ENCODE data around the gene CACNA1C.

Gene CACNA1C

DNA sequence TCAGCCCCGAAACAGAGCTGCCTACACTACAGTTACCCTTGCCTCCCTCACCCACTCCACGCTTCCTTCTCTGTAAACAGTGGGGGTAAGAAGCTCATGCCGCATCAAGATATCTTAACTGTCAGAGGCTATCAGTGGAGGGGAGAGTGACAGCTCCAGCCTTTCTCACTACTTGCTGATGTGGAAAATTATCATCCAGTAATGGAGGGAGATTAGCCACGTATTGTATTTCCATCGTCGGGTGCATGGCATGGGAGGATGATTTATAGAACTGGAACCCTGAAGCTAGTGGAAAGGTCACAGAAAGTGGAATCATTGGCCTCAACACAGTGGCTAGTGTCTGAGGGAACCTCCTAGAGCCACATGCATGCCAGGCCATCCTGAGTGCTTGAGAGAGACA is 471.1 kb downstream of the CACNA1C start:
- DNase-seq (ENCODE audit: low spot score): no peak

- no peak for DNase-seq (ENCODE audit: low spot score)
Measured at GRCh38 chr12:2526371-2526770, 473.6 kb downstream of the CACNA1C start.

DNA sequence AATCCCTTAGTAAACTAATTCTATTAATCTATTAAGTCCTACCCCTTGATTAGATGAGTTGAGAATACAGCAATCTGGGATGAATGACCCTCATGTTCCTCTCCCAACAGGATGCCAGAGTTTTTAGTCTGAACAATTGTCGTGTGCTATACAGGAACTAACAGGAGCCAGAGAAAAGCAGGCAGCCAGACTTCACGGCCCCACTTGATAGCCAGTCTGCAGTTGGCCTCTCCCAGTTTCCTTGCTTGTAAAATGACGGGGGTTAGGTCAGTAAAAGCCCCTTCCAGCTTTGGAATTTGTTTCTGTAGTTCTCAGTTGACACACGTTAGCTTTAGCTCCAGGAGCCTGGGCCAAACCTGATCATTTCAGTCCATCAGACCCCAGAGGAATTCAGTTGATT is 475.2 kb downstream of the CACNA1C start:
- DNase-seq (ENCODE audit: low spot score): no peak

- no peak for DNase-seq (ENCODE audit: low spot score)
Measured at GRCh38 chr12:2529807-2530206, 477.0 kb downstream of the CACNA1C start.

DNA sequence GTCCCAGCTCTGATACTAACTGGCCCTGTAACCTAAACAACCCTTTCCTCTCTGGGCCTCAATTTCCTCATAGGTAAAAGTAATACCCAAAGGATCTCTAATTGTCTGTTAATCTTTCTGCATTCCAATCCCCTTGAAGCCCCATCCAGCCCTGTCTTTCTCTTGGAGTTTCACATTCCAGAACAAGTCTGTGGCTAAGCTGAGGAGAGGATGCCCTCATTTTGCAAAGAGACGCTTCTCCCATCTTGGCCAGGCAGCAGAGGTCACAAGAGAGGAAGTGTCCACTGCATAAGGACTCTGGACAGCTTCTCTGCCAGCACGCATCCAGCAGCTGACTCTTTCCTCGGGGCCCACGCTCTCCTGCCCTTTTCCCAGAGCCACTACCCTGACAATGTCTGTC is 478.6 kb downstream of the CACNA1C start:
- DNase-seq (ENCODE audit: low spot score): no peak

DNA sequence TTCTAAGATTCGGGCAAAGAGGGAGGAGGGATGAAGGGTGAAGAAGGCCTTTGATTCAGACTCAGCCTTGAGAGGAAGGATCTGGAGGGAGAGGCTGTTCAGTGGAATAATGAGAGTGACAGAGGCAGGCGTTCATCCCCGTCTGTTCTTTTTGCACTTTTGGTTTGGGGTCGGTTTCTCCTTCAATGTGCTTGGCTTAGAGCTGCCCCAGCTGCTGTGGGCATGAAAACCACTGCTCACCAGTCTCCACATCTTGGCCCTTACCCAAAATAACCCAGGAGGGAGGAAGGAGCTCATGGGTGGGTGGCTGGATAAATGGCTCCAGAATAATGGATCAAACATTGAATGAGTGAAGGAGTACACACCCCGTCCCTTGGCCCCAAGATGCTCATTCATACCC is 480.2 kb downstream of the CACNA1C start:
- no peak for DNase-seq (ENCODE audit: low spot score)

DNA sequence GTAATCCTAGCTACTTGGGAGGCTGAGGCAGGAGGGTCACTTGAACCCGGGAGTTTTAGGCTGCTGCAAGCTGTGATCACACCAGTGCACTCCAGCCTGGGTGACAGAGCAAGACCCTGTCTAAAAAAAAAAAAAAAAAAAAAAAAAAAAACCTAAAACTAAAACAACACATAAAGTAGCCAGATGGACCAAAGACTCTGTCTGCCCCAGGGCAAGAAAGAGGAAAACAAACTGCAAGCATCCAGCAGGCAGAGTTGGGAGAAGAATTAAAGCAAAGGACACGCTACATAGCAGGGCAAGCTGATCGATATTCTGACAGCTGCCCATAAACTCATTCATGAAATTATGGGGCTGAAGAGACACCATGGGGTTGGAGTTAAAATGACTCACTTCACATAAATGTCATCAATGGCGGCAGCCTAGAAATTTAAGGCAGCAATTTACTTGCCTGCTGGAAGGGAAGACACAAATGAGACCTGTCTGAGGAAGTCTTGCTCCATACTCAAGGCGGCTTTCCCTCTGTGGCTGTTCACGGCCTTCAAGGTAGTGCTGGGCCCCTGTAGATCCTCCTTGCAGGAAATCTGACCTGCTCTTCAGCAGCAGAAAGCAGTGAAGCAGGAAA is 482.9 kb downstream of the CACNA1C start:
- DNase-seq (ENCODE audit: low spot score): no peak

GRCh38 chr12:2536724-2537123 is 483.9 kb downstream of the CACNA1C start:
- no peak for DNase-seq (ENCODE audit: low spot score)

DNA sequence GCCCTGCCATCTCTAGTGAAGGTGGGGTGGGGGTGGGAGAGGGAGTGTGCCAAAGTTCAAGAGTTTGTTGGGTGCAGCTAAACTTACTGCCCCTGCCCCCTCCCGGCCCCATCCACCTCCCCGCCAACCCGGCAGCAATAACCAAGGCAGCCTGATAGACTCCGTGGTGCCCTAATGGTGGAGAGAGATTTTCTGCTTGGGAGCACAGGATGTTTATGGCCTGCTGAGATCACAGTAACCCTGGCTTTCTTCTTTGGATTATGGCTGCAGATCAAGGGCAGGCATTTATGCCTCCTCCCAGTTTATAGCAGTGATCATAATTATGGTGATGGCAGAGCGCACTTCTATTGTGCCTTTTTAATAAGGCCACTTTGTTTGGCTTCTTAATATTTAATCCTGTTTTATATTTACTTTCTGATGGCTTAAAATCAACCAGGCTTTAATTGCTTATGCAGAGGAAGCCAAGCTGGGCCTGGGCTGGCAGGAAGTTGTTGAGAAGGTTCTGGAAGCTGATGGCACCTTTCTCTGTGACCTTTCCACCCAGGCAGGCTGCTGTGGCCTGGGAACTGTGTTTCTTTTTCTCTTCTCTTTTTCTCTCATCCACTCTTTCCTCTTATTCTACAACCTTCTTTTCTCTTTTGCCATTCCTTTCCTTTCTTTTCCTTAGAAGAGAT is 485.2 kb downstream of the CACNA1C start:
- no peak for DNase-seq (ENCODE audit: low spot score)

DNA sequence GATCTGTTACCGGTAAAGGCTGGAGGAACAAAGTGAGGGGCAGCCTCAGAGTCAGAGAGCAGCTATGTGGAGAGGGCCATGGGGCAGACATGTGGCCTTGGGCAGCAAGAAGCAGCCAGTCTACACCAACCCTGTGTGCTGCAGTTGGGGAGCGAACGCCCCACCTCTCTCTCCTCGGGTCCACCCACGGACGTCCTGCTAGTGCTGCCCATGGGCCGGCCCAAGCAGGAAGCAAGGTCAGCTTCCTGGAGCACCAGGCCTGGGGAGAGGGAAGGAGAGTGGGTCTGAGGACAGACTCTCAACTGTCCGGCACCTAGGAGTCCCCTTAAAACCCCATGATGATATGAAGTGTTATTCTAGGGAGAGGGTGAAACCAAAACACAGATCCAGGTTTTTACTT is 487.2 kb downstream of the CACNA1C start:
- no peak for DNase-seq (ENCODE audit: low spot score)

GRCh38 chr12:2540535-2540941 is 487.8 kb downstream of the CACNA1C start:
- DNase-seq (ENCODE audit: low spot score): no peak

DNA sequence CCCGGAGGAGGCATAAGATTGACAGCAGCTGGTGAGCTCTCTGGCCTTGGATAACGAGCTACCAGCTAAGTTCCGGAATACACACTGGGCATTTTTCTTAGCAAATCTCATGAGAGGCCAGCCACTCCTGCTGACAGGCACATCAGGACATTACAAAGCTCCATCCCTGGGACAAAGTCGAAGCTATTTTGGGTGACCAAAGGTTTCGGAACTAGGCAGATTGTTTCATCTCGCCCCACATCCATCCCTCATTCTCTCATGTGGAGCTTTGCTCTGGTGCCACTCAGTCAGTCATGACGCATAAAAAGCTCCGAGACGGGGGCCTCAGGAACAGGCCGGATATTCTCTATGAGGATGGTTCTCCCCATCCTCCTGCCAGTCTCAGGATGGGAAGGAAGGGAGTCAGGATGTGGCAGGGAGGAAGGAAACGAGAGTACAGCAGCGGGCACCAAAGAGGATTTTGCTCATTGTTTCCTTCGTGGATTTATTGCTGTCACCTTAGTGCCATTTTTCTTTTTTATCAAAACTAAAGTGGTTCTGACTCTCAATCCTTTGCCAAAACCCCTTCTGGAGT is 488.9 kb downstream of the CACNA1C start:
- DNase-seq (ENCODE audit: low spot score): no peak

DNA sequence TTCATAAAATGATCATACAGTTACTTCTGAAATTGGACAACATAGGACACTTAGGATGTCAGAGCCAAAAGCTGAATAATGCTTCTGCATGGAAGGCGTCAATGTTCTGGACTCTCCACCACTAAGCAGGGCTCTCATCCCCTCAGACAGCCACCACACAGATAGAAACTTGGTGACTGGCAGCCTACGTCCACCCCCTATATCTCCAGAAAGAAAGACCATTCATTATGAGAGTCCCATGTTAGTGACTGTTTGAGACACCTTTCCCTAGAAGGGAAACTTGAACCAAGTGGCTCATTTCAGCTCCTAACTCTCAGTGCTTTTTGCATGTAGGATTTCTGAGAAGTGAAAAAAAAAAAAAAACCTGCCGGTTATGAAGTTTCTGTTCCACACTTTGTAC is 491.0 kb downstream of the CACNA1C start:
- no peak for DNase-seq (ENCODE audit: low spot score)

- DNase-seq (ENCODE audit: low spot score): no peak
Measured at GRCh38 chr12:2544230-2544629, 491.4 kb downstream of the CACNA1C start.

DNA sequence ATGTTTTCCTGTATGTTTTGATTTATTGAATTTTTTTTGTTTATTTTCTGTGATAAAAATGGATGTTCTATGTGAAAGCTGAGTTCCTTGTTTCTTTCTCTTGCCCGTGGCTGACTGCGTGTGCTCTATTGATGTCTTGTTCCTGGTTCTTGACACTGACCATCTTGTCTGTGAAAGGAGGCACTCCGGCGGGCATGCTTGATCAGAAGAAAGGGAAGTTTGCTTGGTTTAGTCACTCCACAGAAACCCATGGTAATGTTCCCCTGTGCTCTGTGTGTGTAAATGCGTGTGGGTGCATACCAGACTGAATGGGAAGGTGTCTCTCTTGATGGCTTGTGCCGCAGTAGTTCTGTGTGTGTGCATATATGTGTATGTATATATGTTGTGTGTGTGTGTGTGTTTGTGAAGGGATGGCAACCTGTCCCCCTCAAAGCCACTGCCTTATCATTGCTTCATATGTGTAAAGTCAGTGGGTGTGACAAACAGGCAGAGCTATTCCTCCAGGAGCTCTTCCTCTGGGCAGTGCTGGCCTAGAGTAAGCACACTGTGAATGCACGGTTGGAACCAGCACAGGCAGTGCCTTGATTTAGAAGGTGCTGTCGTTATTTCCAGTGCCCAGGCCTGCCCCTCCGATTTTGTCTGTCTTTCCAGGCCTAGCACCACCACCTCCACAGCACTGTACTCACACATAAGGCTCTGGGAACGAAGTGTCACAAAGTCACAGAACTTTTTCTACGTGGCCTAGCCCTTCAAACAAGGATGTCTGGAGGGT is 494.7 kb downstream of the CACNA1C start:
- no peak for DNase-seq (ENCODE audit: low spot score)

- DNase-seq (ENCODE audit: low spot score): no peak
Measured at GRCh38 chr12:2548081-2548480, 495.3 kb downstream of the CACNA1C start.

GRCh38 chr12:2550561-2551411 is 498.0 kb downstream of the CACNA1C start:
- DNase-seq (ENCODE audit: low spot score): no peak

- no peak for DNase-seq (ENCODE audit: low spot score)
Measured at GRCh38 chr12:2551412-2551900, 498.7 kb downstream of the CACNA1C start.

- DNase-seq (ENCODE audit: low spot score): no peak
Measured at GRCh38 chr12:2552000-2552756, 499.4 kb downstream of the CACNA1C start.

GRCh38 chr12:2553388-2554126 is 500.8 kb downstream of the CACNA1C start:
- no peak for DNase-seq (ENCODE audit: low spot score)

Data from GM03348 (cell line).